Measurements from ENCODE around the gene IRF8.

DNA sequence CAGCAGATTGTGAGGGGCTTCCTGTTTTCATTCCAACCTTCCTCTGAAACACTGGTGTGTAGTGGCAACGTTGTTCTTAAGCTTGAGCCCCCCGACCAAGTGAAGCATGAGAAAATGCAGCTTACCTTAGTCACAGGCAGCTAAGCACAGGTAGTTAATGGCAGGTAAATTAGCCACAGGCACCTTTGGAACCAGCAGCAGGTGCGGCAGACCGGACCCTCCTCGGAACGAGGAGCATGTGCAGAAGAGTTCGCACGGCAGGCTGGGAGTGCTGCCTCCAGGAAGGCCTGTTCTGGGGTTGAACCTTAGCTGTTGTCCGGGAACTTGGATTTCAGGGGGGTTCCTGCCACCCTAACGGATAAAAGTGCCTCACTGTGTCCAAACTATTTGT lies 7.2 kb upstream of the IRF8 start:
- TF ChIP-seq, protein P1, sequence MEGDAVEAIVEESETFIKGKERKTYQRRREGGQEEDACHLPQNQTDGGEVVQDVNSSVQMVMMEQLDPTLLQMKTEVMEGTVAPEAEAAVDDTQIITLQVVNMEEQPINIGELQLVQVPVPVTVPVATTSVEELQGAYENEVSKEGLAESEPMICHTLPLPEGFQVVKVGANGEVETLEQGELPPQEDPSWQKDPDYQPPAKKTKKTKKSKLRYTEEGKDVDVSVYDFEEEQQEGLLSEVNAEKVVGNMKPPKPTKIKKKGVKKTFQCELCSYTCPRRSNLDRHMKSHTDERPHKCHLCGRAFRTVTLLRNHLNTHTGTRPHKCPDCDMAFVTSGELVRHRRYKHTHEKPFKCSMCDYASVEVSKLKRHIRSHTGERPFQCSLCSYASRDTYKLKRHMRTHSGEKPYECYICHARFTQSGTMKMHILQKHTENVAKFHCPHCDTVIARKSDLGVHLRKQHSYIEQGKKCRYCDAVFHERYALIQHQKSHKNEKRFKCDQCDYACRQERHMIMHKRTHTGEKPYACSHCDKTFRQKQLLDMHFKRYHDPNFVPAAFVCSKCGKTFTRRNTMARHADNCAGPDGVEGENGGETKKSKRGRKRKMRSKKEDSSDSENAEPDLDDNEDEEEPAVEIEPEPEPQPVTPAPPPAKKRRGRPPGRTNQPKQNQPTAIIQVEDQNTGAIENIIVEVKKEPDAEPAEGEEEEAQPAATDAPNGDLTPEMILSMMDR (conservative IDR thresholded peaks at IDR 0.05; ENCODE audit: low read depth, low read length): no peak
- TF ChIP-seq POLR2A (IDR thresholded peaks at IDR 0.05; ENCODE audit: low read depth, low read length) (no peak), RAD21 (IDR thresholded peaks at IDR 0.05; ENCODE audit: low read length) (no peak), MAFK (IDR thresholded peaks at IDR 0.05; ENCODE audit: low read depth, low read length) (no peak), CEBPB (IDR thresholded peaks at IDR 0.05; ENCODE audit: low read depth, low read length) (no peak), CHD1 (IDR thresholded peaks at IDR 0.05; ENCODE audit: low read depth, low read length) (no peak), RFX5 (IDR thresholded peaks at IDR 0.05; ENCODE audit: low read depth, low read length) (no peak), RCOR1 (IDR thresholded peaks at IDR 0.05; ENCODE audit: insufficient replicate concordance, low read length) (no peak), NFE2L2 (IDR thresholded peaks at IDR 0.05; ENCODE audit: low read depth, low read length) (no peak), MAZ (IDR thresholded peaks at IDR 0.05; ENCODE audit: borderline replicate concordance, low read depth, low read length) (no peak), BHLHE40 (IDR thresholded peaks at IDR 0.05; ENCODE audit: low read depth, low read length) (no peak)
- TF ChIP-seq, protein P2, sequence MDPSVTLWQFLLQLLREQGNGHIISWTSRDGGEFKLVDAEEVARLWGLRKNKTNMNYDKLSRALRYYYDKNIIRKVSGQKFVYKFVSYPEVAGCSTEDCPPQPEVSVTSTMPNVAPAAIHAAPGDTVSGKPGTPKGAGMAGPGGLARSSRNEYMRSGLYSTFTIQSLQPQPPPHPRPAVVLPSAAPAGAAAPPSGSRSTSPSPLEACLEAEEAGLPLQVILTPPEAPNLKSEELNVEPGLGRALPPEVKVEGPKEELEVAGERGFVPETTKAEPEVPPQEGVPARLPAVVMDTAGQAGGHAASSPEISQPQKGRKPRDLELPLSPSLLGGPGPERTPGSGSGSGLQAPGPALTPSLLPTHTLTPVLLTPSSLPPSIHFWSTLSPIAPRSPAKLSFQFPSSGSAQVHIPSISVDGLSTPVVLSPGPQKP (IDR thresholded peaks at IDR 0.05; ENCODE audit: borderline replicate concordance, low read depth, low read length): no peak
- TF ChIP-seq, protein P3, sequence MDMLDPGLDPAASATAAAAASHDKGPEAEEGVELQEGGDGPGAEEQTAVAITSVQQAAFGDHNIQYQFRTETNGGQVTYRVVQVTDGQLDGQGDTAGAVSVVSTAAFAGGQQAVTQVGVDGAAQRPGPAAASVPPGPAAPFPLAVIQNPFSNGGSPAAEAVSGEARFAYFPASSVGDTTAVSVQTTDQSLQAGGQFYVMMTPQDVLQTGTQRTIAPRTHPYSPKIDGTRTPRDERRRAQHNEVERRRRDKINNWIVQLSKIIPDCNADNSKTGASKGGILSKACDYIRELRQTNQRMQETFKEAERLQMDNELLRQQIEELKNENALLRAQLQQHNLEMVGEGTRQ (IDR thresholded peaks at IDR 0.05; ENCODE audit: low read depth, low read length): no peak
